SU-DHL-6 (cell line): ENCODE data around the gene SERTAD3.

Experiments used
- H2AFZ ChIP-seq: fragments of 200-600 bp; sonication (generic); 2 replicates; pipeline ENCODE4 v1.6.1; 2014; ENCODE audit warnings: low read depth, mild to moderate bottlenecking, moderate library complexity, mixed read lengths, antibody characterized with exemption, low read length; ENCODE audit not compliant: severe bottlenecking
- H3F3A ChIP-seq: fragments of 200-600 bp; shearing (Covaris generic); 2 replicates; pipeline ENCODE4 v1.6.0; 2016; ENCODE audit warnings: antibody characterized with exemption, mild to moderate bottlenecking; ENCODE audit not compliant: insufficient read depth
- H3K27ac ChIP-seq: fragments of 200-600 bp; sonication (generic); 2 replicates; pipeline ENCODE4 v1.5.1; 2016; ENCODE audit warnings: low read depth, mild to moderate bottlenecking, low read length, moderate library complexity, mixed read lengths
- H3K27me3 ChIP-seq: fragments of 200-600 bp; sonication (generic), shearing (Covaris generic); 2 replicates; pipeline ENCODE4 v1.6.0; 2014; ENCODE audit warnings: mild to moderate bottlenecking, low read length
- H3K36me3 ChIP-seq: fragments of 200-600 bp; sonication (generic); 2 replicates; pipeline ENCODE4 v1.6.1; 2014; ENCODE audit warnings: mild to moderate bottlenecking, low read length, mixed read lengths
- H3K4me2 ChIP-seq: fragments of 300-600, 200-600 bp; shearing (Covaris generic), sonication (generic); 2 replicates; pipeline ENCODE4 v1.6.0; 2014; ENCODE audit warnings: low read length, low read depth, mild to moderate bottlenecking; ENCODE audit not compliant: poor library complexity, severe bottlenecking
- H3K4me3 ChIP-seq: fragments of 200-600 bp; sonication (generic); 2 replicates; pipeline ENCODE4 v1.5.1; 2014; ENCODE audit warnings: antibody characterized with exemption, low read length, mild to moderate bottlenecking, mixed read lengths; ENCODE audit not compliant: insufficient read depth, poor library complexity, severe bottlenecking
- H3K79me2 ChIP-seq: fragments of 200-600 bp; sonication (generic); 2 replicates; pipeline ENCODE4 v1.6.1; 2014; ENCODE audit warnings: mild to moderate bottlenecking, low read length, moderate library complexity; ENCODE audit not compliant: insufficient read depth
- H3K9ac ChIP-seq: fragments of 200-600 bp; sonication (generic); 2 replicates; pipeline ENCODE4 v1.7.0; 2014; ENCODE audit warnings: mild to moderate bottlenecking, low read length
- H3K9me2 ChIP-seq: fragments of 200-600 bp; sonication (generic); replicated peaks from 2 replicates; pipeline ENCODE4 v1.6.1; 2014; ENCODE audit warnings: low read length; ENCODE audit not compliant: insufficient read depth
- H3K9me3 ChIP-seq: fragments of 200-600 bp; sonication (generic); 2 replicates; pipeline ENCODE4 v1.6.1; 2014; ENCODE audit warnings: low read length, mixed read lengths; ENCODE audit not compliant: insufficient read depth
- H4K20me1 ChIP-seq: fragments of 200-600 bp; sonication (generic); 2 replicates; pipeline ENCODE4 v1.6.1; 2014; ENCODE audit warnings: low read depth, mild to moderate bottlenecking, antibody characterized with exemption, low read length, moderate library complexity, mixed read lengths
- EZH2phosphoT487 ChIP-seq: fragments of 200-600 bp; sonication (generic), shearing (Covaris generic); conservative IDR thresholded peaks from 2 replicates; pipeline ENCODE4 v1.6.1; 2018; ENCODE audit warnings: mild to moderate bottlenecking, antibody characterized with exemption, low read length, moderate library complexity, mixed read lengths
- TF ChIP-seq, protein P1 (sequence below): fragments of 200-600 bp; sonication (generic); IDR thresholded peaks from one replicate; pipeline ENCODE4 v1.5.1; 2017; ENCODE audit warnings: antibody characterized with exemption, mild to moderate bottlenecking, low read length, moderate library complexity; ENCODE audit not compliant: insufficient read depth, poor library complexity, severe bottlenecking

The SERTAD3 gene

DNA sequence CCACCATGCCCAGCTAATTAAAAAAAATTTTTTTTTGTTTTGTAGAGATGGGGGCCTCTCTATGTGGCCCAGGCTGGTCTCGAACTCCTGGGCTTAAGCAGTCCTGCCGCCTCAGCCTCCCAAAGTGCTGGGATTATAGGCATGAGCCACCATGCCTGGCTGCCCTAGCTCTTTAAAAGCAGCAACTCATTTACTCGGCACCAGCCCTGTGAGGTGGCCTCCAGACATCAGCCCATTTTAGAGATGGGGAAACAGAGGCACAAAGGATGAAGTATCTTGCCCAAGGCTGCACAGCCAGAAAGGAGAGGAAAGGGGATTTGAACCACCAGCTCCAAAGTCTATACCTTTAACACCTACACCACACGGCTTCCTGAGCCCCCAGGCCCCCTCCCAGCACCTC is 31.3 kb downstream of the SERTAD3 start:
- H4K20me1 ChIP-seq, result no peaks in the 10 kb centered on the region
- H3K4me2 ChIP-seq, result no peak overlapping the region
- H3K9me2 ChIP-seq, result no peaks in the 10 kb centered on the region
- no peak overlapping the region for H3K9ac ChIP-seq
- H3F3A ChIP-seq, result no peaks in the 10 kb centered on the region
- no peaks in the 10 kb centered on the region for H3K27me3 ChIP-seq
- no peak for TF ChIP-seq EZH2phosphoT487
- TF ChIP-seq, protein P1, sequence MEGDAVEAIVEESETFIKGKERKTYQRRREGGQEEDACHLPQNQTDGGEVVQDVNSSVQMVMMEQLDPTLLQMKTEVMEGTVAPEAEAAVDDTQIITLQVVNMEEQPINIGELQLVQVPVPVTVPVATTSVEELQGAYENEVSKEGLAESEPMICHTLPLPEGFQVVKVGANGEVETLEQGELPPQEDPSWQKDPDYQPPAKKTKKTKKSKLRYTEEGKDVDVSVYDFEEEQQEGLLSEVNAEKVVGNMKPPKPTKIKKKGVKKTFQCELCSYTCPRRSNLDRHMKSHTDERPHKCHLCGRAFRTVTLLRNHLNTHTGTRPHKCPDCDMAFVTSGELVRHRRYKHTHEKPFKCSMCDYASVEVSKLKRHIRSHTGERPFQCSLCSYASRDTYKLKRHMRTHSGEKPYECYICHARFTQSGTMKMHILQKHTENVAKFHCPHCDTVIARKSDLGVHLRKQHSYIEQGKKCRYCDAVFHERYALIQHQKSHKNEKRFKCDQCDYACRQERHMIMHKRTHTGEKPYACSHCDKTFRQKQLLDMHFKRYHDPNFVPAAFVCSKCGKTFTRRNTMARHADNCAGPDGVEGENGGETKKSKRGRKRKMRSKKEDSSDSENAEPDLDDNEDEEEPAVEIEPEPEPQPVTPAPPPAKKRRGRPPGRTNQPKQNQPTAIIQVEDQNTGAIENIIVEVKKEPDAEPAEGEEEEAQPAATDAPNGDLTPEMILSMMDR, result no peak
- no peak overlapping the region for H3K4me3 ChIP-seq
- no peaks in the 10 kb centered on the region for H3K36me3 ChIP-seq
- no peak overlapping the region for H3K27ac ChIP-seq
- H2AFZ ChIP-seq, result no peak overlapping the region
- H3K79me2 ChIP-seq, result no peaks in the 10 kb centered on the region
- H3K9me3 ChIP-seq, result no peaks in the 10 kb centered on the region

DNA sequence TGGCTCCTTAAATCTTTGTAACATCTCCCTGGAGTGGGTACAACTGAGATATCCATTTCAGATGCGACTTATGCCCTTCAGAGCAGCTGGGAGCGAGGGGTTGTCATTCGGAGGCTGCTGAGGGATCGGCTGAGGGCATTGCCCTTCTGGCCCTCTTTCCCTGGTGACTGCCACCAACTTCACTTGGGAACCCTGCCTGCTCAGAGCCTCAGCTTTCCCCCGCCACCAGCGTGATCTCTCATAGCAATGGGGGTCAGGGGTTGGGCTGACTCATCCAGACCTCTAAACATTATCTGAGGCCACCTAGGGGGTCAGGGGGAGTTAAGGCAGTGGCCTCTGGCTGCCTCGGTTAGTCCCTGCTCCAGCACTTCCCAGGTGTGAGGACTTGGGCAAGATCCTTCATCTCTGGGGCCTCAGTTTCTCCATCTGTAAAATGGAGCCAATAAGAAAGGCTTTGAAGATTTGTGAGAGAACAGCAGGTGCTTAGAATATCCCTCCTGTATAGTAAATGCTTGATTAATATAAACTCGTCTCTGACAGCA is 32.1 kb downstream of the SERTAD3 start:
- H3K27ac ChIP-seq, result no peak overlapping the region
- TF ChIP-seq, protein P1, result no peak
- TF ChIP-seq EZH2phosphoT487, result no peak
- no peaks in the 10 kb centered on the region for H3K79me2 ChIP-seq
- no peaks in the 10 kb centered on the region for H3K27me3 ChIP-seq
- H3K9me3 ChIP-seq, result no peaks in the 10 kb centered on the region
- H2AFZ ChIP-seq, result no peak overlapping the region
- no peak overlapping the region for H3K9ac ChIP-seq
- H4K20me1 ChIP-seq, result no peaks in the 10 kb centered on the region
- no peaks in the 10 kb centered on the region for H3K9me2 ChIP-seq
- H3K4me3 ChIP-seq, result no peak overlapping the region
- H3K36me3 ChIP-seq, result no peaks in the 10 kb centered on the region
- H3K4me2 ChIP-seq, result no peak overlapping the region
- no peaks in the 10 kb centered on the region for H3F3A ChIP-seq

DNA sequence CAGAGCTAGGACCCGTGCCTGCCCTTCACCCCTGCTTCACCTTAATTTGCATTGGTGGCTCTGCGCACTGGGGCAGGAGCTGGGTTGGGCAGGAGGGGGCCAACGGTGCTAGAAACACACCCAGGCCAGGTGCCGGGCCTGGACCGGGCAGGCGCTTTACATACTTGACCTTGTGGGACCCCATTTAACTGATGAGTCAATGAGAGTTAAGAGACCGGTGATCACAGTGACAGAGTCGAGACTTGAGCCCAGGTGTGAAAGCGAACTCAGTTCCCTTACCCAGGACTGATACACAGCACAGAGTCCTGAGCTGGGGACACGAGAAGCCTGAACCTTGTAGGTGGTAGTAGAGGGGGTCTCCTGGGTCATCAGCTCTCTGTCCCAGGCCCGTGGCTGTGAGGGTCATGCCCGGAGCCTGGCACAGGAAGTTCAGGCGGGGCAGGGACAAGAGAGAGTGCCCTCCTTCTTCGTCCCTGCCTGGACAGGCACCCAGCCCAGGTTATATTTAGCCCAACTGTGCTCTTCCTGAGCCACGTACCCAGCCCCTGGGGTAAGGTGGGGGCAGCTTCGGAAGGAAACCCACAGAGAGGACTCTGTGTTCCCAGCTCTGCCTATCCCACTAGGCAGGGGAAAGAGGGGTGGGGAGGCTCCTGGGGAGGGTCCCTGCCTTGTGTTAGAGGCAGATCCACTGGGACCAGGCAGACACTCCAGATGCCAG is 32.9 kb downstream of the SERTAD3 start:
- Histone ChIP-seq H3K27ac (no peak overlapping the region), H3K9me3 (no peaks in the 10 kb centered on the region), H2AFZ (no peak overlapping the region), H3K9me2 (no peaks in the 10 kb centered on the region), H3F3A (no peaks in the 10 kb centered on the region), H3K9ac (no peak overlapping the region), H3K4me2 (no peak overlapping the region), H3K79me2 (no peaks in the 10 kb centered on the region), H4K20me1 (no peaks in the 10 kb centered on the region), H3K36me3 (no peaks in the 10 kb centered on the region), H3K27me3 (no peaks in the 10 kb centered on the region), H3K4me3 (no peak overlapping the region)
- TF ChIP-seq, protein P1, result no peak
- TF ChIP-seq EZH2phosphoT487, result no peak
